Astrocyte of the cerebellum (primary cell): ENCODE results near the gene TMBIM1.

Experiments
- DNase-seq: peaks from one replicate; pipeline ENCODE4 v3.0.0-alpha.2; 2011; ENCODE audit warnings: low read depth
- H3K4me3 ChIP-seq: 2 replicates; pipeline ENCODE4 v1.5.1; 2011; ENCODE audit warnings: mild to moderate bottlenecking, low read depth, low read length, moderate library complexity
- CTCF ChIP-seq: IDR thresholded peaks from 2 replicates; pipeline ENCODE4 v1.5.1; 2012; ENCODE audit warnings: low read length, low read depth, moderate library complexity, mild to moderate bottlenecking; ENCODE audit errors: missing control alignments
- in situ Hi-C: cut with HindIII; loops from 2 replicates; pipeline ENCODE4 v1.10.0; 2017; ENCODE audit warnings: low sequenced_read_pairs

TMBIM1 gene

GRCh38 chr2:218228366-218229090, 63.8 kb downstream of the TMBIM1 start:
- H3K4me3 ChIP-seq, result no peak overlapping the region
- no peak for DNase-seq
- no peak for TF ChIP-seq CTCF
- in situ Hi-C loops, result no loop called here

- in situ Hi-C loops, result no loop called here
- no peak for DNase-seq
- H3K4me3 ChIP-seq, result no peak overlapping the region
- TF ChIP-seq CTCF, result no peak
Measured at GRCh38 chr2:218226903-218227302, 65.4 kb downstream of the TMBIM1 start.
